GM10248 (cell line): ENCODE measurements around the gene MICU1.

Experiments
- CTCF ChIA-PET: fragments of 300-600 bp; sonication (Branson Sonifier 250); formaldehyde crosslinking; extraction: SDS; loops from one replicate; lab custom pipeline; 2021; ENCODE audit warnings: antibody characterized with exemption; lab: Yijun Ruan, JAX
- POLR2A ChIA-PET: fragments of 350-650 bp; sonication (Branson Sonifier 250); formaldehyde crosslinking; extraction: SDS; loops from one replicate; lab custom pipeline; 2020; ENCODE audit warnings: antibody characterized with exemption; lab: Yijun Ruan, JAX
- DNase-seq: peaks from one replicate; pipeline ENCODE4 v3.0.0; 2012; ENCODE audit errors: extremely low spot score
- CTCF ChIP-seq: IDR thresholded peaks from 2 replicates; pipeline ENCODE4 v1.5.1; 2012; ENCODE audit warnings: mild to moderate bottlenecking, low read depth; ENCODE audit errors: extremely low read depth, missing control alignments, control extremely low read depth

MICU1 gene

DNA sequence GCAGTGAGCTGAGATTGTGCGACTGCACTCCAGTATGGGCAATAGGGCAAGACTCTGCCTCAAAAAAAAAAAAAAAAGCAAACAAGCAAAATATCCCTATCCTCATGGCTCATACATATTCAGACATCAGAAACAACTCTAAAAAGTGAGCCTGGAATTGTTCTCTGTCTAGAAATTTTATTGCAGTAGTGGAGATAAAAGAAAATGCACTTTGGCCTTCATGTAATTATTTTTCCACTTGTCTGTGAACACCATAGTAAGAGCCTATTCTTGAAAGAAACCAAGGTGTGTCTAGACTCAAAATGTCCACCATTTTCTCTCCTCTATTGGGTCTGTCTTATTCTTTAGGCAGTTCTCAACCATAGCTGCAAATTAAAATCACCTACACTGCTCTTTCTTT is 35.6 kb upstream of the MICU1 start:
- no peak for DNase-seq
- POLR2A ChIA-PET: no interaction called here
- CTCF ChIA-PET: no interaction called here
- TF ChIP-seq CTCF: no peak

DNA sequence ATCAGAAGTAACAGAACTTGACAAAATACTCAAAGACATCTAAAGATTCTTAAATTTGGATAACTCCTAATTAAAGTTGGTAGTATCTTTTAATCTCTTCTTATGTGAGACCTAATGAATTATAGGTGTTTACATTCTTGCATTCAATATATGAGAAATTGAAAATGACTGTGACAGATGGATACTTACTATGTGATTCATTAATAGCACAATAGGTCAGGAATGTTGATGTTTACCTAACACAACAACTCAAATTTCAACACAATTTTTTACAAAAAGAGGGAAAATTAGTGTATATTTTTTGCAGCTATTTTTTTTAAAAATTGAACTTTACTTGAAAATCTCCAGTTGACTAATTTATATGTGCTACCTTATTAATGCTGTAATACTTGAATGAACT is 34.3 kb upstream of the MICU1 start:
- no peak for TF ChIP-seq CTCF
- ChIA-PET POLR2A (no interaction called here), CTCF (no interaction called here)
- no peak for DNase-seq

- POLR2A ChIA-PET: no interaction called here
- DNase-seq: no peak
- no peak for TF ChIP-seq CTCF
- CTCF ChIA-PET: interaction anchor here (2.1 kb wide), 1 partner anchor 11 kb away, joined by 5 read pairs; no protein-coding TSS in a partner anchor
These were observed 33.8 kb upstream of the MICU1 start for GRCh38 chr10:72659694-72660093.

DNA sequence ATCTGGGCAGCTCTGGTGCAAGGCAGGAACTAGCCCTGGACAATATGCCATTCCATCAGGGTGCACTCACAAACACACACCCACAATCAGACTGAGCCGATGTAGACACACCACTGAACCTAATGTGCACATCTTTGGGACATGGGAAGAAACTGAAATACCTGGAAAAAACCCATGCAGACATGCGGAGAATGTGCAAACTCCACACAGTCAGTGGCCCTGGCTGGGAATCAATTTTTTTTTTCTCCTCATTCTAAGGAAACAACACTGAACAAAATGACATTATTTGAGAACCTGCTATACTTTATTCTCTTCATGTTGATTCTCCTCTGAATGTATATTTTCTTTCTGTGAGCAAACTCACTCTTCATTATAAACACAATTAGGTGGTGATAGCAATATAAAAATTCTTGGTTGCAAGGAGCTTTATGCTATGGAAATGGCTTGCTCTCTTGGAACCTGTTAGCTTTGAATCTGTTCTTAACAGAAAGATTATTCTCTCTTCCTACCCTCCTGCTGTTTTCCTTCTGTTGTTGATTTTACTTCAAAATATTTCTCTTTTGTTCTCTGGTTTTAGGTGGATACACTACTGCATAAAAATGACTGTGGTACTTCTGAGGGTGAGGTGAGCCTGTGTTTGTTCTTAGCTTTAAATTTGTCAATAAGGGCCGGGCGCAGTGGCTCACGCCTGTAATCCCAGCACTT is 33.0 kb upstream of the MICU1 start:
- TF ChIP-seq CTCF: no peak
- ChIA-PET CTCF (interaction anchor here (1.1 to 2.1 kb wide), 2 partner anchors 12 to 15 kb away, joined by 3 to 5 read pairs; no protein-coding TSS in a partner anchor), POLR2A (interaction anchor here (0.6 kb wide), 1 partner anchor 34 kb away, joined by 3 read pairs; no protein-coding TSS in a partner anchor)
- no peak for DNase-seq

DNA sequence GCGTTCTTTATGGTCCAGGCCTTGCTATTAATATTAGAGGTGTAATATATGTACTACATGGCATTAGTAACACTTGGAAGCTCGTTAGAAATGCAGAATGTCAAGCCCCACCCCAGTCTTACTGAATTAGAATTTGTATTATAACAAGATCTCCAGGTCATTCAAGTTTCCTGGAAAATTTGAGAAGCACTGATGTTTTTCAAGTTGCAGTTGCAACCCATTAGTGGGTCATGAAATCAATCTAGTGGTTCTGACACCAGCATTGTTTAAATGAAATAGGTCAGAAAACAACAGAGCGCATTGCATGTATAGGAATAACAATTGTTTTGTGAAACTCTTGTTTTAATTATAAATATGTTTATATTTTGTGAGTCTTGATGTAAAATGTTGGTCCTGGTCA is 28.8 kb upstream of the MICU1 start:
- no peak for TF ChIP-seq CTCF
- CTCF ChIA-PET: interaction anchor here (1.1 kb wide), 1 partner anchor 28 kb away, joined by 3 read pairs; no protein-coding TSS in a partner anchor
- POLR2A ChIA-PET: no interaction called here
- DNase-seq: no peak

GRCh38 chr10:72653383-72654096 is 27.7 kb upstream of the MICU1 start:
- CTCF ChIA-PET: interaction anchor here (0.9 to 1.8 kb wide), 3 partner anchors 13 to 27 kb away, joined by 3 read pairs; no protein-coding TSS in a partner anchor
- no peak for TF ChIP-seq CTCF
- no peak for DNase-seq
- POLR2A ChIA-PET: no interaction called here
